GM13976 (cell line): Measurements from ENCODE around the gene NOL4L.
"Not testable (repeated sequence)": the region's sequence is repeated elsewhere in the genome, so short reads cannot be mapped to it uniquely, and the experiment has no call there.

ENCODE experiments used
- DNase-seq: peaks from one replicate; pipeline ENCODE4 v3.0.0; 2012; ENCODE audit warnings: low spot score
- CTCF ChIP-seq: IDR thresholded peaks from 2 replicates; pipeline ENCODE4 v1.5.1; 2012; ENCODE audit warnings: borderline replicate concordance, mild to moderate bottlenecking; ENCODE audit not compliant: insufficient read depth; ENCODE audit errors: extremely low read depth, missing control alignments, control extremely low read depth
- in situ Hi-C: fragments of 300-500 bp; cut with MboI; formaldehyde crosslinking; loops from one replicate; pipeline ENCODE4 v1.12.0; 2022; ENCODE audit warnings: low sequenced_read_pairs, mixed read lengths, inconsistent platforms; ENCODE audit not compliant: unreplicated experiment

Gene NOL4L

GRCh38 chr20:32418376-32418775, 166.8 kb downstream of the NOL4L start:
- DNase-seq, result no peak
- in situ Hi-C loops, result no loop called here
- TF ChIP-seq CTCF, result no peak

DNA sequence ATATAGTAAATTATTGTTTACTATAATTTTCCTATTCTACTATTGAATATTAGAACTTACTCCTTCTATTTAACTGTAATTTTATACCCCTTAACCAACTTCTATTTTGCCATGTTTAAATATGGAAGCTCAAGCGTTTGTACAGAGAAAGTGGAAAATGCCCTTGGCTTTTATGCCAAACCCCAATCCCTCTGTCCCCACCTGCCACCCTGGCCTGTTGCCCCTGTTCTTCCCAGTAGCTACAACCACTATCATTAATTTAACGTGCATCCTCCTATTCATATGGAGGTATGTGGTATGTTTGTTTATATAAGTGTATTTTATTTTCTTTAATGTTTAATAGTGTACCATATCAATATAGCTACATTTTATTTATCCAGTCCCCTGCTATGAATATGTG, 168.9 kb downstream of the NOL4L start:
- TF ChIP-seq CTCF, result no peak
- in situ Hi-C loops, result no loop called here
- DNase-seq, result no peak

DNA sequence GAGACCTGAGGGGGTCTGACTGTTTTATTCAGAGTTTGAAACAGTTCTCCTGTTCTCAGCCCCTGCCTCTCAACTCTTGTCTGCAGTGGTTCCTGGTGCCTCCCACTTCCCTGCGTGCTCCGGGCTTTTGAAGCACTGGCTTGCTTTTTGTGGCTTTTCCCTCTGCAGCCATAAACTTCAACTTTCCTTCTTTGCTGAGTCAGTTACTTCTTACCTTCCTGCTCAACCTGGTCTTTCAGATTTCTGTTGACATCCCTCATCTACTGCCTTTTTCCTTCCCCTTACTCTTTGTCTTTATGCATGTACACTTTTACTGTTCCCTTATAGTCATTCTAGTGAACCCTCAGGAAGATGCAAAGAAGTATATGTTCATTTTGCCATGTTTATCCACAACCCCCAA, 169.6 kb downstream of the NOL4L start:
- in situ Hi-C loops, result no loop called here
- no peak for TF ChIP-seq CTCF
- no peak for DNase-seq

DNA sequence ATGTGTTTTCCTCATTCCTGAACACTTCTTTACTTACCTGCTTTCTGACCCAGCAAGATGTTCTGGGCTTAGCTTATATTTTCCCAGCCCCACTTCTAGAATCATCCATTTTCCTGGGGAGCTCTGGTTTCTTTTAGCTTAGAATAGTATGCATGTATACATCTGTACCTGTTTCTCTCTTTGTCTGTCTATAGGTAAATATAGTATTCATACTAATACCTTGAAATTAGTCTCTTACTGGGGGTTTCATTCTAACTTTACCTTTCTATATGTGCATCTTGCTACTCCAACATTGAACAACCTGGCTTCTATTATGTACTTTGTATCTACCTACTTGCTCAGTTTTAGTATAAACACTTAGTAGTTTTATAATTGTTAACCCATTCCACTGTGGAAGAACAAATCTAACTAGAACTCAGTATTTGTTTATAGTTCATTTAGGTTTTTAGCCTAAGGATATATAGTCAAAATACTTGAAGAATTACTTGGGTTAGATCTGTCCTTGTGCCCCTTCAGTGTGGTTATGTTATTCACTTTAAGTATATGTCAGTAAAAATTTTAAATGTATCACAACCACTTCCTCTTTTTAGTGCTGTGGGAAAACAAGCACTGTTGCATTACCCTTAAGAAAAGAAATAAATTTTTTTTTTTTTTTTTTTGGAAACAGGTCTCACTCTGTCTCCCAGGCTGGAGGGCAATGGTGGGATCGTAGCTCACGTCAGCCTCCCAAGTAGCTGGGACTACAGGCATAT, 173.0 kb downstream of the NOL4L start:
- in situ Hi-C loops, result no loop called here
- no peak for TF ChIP-seq CTCF
- no peak for DNase-seq

GRCh38 chr20:32407131-32407750, 177.9 kb downstream of the NOL4L start:
- DNase-seq, result not testable (repeated sequence)

GRCh38 chr20:32406701-32407100, 178.4 kb downstream of the NOL4L start:
- in situ Hi-C loops, result no loop called here
- TF ChIP-seq CTCF, result no peak
- DNase-seq, result no peak

More at GRCh38 chr20:32407131-32407750, 177.9 kb downstream of the NOL4L start:
- in situ Hi-C loops, result not testable (repeated sequence)

DNA sequence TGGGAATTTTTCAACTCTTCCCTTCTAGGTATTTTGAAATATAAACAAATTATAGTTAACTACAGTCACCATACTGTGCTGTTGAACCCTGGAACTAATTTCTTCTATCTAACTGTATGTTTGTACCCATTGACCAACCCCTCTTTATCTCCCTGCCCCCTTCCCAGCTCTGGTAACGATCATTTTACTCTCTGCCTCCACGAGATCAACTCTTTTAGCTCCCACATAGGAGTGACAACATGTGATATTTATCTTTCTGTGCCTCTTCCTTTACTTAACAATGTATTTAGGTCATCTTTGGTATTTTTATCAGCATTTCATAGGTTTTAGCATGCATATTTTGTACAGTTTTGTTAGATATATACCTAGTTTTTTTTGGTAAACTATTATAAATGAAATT, 181.1 kb downstream of the NOL4L start:
- in situ Hi-C loops, result no loop called here
- DNase-seq, result no peak
- no peak for TF ChIP-seq CTCF
